T-helper 1 cell treated with Interleukin-12 subunit alpha and Interleukin-12 subunit beta and Interleukin-4 antibody, amounts not matched to agents 30 ng/mL and 1 ng/mL, for 36 hours (primary cell): Measurements from ENCODE around the gene APOL5. TPM values are rescaled to one million over a fixed set of nuclear protein-coding genes. Genes with fewer than 3 reads are reported as not detected.

ENCODE experiments used
- intact Hi-C: fragments of 100-400 bp; cut with micrococcal nuclease; formaldehyde crosslinking; loops from one replicate; pipeline ENCODE4 v1.15.1; 2024
- total RNA-seq: library from RNA; stranded (reverse); gene quantifications from 2 replicates; pipeline ENCODE4 v1.2.3, GENCODE V29; 2022

Gene APOL5
- total RNA-seq, 1 donor from 2014 or later = not detected

DNA sequence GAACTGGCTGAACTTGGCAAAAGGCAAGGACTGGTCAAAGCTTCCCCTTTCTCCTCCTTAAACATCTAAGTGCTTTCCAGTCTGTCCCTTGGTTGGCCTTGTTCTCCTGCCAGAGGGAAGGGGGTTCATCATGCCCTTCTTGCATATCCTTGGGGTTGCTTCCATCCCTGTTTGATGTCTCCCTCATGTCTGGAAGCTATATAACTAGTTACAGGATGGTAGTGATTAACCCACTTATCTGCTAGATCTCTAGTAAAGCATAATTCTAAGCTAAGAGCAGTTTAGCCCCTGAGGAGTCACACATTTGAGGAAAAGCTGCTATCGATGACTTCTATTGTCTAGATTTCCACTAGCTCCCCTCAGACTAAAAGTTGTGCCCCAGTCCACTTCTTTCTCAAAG, 22.9 kb downstream of the APOL5 start:
- intact Hi-C loops = no loop called here

DNA sequence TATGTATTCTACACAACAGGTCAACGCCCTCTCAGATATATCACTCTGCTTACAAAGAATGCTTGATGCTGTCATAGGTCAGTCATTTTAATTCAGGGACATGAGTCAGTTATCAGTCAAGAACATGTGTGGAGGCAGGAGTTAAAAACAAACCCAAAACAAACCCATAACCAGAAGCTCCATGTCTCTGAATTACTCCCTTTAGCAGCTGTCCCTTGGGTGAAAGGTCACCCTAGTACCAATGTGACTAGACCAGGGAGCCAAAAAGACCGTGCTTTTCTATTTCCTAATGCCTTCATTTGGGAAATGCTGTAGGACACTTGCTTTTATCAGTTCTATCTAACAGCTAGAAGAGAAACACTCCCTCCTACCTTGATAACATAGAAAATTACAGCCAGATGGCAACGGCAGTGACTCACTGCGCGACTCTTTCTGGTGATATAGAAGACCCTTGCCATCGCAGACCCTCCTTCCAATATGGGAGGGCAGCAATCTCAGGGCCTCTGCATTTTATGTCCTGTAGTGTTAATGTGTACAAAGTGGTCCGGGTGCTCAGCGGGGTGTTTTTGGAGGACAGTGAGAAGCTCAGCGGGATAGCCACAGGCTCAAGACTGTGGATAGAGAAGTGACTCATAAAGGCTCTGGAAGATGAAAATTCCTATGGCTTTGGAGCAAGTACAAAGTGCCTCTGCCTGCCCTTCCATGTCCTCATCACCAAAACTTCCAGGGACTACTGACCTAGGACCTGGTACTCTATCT, 24.8 kb downstream of the APOL5 start:
- intact Hi-C loops = no loop called here

DNA sequence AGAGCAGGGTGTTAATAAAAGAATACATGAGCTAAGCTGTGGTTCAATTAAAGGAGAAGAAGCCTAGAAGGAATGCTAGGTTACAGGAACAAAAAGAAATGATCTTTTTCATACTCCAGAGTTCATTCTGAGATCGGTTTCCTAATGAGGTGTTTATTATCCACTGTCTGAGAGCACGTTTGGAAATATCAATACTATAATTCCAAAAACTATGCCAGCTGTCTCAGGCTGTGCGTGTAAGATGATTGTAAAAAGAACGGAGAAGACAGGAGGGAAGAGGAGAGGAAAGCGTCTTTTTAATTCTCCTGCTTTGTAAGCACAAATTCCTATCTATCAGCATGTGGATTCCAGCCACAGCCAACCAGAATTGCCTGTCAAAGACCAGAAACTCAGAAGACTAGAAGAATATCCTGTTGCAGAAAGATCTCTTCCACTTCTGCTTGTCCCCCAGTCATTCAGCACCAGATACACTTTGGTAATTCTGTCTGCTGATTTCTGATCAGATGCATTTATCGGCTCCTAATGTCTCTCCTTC, 25.7 kb downstream of the APOL5 start:
- intact Hi-C loops = no loop called here

DNA sequence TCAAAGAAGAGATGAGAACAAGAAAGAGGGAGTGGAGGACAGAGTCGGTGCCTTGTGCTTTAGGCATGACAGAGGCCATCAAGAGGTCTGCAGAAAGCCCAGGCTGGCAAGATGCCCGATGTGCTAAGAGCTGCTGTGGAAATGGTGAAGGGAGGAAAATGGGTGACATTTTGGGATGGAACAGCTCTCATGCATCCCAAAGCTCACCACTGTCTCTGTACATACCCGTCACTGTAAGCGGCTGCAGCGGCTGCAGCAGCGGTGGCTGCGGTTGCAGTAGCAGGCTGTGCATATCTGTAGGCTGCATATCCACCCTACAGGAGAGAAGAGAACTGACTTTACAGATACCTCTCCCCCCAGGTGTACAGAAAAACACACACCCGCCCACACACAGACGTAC, 28.6 kb downstream of the APOL5 start:
- intact Hi-C loops = no loop called here

DNA sequence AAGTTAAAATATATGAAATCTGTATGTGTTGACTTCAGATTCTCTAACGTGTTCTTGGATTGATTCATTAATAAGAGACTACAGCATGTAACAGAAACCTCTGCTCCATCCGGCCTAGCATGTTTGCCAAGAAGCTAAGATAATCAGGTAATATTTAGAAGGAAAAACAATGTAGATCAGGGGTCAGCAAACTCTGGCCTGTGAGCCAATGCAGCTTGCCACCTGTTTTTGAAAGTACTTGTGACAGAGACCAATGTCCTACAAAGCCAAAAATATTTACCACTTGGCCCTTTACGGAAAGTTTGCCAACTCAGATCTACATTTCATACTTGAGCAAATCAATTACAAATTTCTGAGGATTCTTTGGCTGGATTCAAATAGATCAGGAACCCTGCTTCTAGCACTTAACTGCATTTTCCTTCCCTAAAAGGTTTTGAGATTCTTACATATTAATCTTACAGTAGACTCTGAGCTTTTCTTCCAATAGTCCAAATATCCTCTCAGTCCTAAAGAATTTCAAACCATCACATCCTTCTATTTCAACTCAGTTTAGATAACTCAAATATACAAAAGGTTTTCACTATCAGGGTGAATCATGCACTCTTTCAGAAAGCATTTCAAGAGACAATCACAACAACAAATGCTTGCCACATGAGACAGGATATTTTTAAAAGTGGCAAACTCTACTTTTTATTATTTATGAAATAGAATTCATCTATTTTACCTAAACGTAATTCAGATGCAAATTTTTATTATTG, 29.5 kb downstream of the APOL5 start:
- intact Hi-C loops = no loop called here

DNA sequence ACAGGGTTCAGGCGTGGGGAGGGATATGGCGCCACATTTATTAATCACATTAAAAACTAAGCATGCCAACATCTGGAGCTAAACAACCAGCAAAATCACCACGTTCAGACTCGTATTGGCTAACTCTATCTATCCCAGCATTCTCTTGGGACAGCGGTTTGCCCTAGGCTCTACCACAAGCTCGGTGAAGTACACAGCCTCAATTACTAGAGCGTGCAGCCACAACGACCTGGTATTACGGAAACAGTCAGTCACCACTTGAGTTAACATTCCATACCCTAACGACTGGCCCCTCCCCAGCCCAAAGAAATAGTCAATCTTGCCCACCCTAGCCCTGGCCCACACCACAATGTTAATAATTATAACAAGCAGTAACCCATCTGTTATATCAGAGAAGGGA, 32.1 kb downstream of the APOL5 start:
- intact Hi-C loops = no loop called here

DNA sequence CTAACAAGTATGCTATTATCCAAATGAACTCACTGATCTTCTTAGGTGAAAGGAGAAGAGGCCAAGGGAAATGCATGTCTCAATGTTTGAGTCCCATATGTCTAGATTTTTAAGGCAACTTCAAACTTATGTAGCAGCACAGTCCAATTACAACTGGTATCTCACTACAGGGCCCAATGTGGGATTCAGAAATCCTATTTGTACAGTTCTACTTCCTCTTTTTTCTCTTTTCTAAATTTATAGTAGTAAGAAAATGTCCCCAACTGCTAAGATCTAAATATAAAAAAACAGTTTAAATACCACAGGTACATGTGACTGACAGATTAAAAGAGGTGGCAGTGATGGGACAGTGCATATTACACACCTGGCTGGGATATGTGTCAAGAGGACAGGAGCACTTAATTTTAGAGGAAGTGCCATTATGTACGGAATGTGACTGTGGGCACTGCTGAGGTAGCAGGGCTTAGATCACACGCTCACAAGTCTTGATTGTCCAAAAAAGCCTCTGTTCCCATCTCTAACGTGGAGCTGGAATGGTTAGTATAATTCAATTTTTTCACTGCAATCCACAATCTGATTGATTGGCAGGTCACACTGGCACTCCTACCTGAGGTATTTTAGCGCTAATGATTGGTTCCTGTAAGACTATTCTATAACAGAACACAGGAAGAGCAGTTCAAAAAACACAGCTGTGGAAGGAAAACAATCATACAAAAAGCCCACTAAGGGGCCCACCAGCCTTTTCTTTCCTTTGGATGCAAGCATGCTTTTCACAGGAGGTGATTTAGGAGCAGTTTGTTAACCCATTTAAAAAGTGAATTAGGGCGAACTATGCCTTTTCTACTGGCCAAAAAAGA, 34.6 kb downstream of the APOL5 start:
- intact Hi-C loops = no loop called here

DNA sequence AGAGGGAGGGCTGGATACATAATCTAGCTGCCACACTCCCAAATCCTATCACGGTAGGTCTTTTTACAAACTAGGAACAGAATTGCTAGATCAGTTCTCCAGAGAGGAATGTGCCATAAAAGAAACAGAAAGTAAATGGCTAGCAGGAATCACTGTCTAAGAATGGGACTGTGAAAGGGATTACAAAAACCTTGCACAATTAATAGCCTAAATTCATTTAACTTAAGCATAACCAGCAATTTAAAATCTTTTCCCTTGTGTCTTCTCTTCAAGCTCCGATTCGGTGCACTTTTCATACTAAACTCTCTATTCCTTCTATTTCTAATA, 35.2 kb downstream of the APOL5 start:
- intact Hi-C loops = no loop called here

DNA sequence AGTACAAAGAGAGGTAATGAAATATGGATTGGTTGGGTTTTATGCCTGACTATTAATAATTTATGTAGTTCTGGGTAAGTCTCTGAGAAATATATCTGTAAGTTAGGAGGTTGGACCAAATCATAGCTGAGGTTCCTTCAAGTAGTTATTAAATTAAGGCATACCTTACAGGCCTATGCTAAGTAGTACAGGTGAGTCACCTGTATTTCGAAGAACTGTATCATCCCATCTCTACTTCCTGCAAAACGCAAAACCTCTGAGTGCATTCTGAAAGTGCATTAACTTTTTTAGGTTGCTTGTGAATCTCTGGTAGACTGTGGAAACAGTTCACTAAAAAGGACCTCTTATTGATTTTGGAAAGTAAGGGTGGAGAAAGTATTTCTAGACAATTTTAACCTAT, 37.1 kb downstream of the APOL5 start:
- intact Hi-C loops = no loop called here

DNA sequence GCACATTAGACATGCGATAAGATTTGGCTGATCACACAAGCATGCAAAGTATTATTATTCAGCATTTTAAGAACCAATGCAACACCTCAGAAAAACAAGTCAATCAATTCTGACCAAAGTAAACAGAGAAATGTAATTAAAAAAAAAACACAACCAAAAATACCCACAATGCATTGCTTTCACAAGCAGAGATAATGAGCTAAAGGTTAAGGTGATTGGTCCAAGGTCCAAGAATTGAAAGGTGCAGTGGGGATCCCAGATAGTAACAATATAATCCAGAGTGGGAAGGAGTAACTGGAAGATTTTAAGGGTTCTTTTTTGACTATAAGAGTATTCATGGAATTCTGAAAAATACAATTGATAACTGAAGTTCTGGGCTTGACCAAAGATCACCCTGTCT, 39.0 kb downstream of the APOL5 start:
- intact Hi-C loops = no loop called here

DNA sequence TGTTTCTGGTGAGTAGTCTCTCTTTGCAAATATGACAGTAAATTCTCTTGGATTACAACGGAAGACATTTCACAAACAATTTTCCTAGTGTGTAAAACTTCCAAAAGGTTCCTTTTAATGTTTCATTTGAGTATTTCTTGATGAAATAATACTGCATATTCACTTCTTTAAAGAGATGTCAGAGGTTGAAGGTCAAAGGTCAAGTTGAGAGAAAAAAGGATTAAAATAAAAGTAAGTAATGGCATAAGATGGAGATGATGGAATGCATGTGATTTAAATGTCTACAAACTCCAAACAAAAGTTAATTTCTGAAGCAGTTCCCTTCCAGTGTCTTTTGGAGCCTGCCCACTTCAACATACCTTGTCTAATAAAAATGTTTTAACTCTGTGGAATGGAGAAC, 40.7 kb downstream of the APOL5 start:
- intact Hi-C loops = no loop called here

DNA sequence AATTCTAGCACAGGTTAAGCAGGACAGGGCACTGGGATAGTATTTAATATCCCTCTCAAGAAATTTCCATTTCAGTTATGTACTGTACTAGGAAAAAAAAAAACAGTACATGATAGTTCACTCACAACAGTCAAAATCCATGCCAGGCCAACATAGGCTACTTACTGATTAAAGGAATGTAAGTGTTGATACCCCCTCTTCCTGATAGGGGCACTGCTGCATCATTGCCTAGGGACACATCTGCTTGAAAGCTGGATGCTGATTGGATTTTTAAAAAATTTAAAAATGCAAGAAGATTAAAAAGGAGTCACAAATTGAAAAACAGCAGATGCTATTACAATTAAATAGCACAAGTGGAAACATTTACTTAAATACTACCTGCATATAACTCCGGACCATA, 43.4 kb downstream of the APOL5 start:
- intact Hi-C loops = no loop called here

DNA sequence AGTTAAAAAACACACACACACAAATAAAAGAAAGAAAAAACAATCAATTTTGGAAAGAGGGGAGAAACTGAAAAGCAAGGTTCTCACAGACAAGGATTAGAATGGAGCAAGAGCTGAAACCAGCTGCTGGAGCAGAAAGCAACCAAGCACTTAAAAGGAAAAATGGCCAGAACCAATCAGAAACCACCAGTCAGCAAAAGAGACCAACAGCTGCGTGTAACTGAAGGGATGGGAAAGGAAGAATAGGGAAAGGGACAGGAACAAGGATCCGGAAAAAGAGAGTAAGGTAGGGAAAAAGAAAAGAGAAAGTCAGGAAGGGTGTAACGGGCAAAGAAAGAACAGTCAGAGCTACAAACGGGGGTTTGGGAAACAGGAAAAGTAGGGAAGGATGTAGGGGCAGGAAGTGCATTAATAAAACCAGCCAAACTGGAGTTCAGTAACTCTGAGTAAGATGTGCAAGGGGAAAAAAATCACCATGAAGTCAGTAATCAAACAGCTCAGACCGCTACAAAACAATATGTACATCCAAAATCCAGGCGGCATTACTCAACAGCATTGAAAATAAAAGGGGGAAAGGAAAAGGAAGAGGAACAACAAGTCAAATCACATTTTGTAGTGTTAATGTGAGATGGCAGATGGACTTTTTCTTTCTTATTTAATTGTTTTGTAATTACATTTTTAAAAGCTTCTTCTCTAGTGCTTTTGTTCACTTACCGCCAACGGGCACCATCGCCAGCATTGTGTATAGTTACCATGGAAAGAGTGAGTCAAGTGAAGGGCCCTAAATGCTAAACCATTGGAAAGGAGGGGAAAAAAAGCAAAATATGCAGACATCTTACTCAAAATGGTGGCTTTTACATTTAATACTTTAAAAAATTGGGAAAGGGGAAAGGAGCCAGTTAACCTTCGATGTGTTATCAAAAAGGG, 49.2 kb downstream of the APOL5 start:
- intact Hi-C loops = no loop called here

DNA sequence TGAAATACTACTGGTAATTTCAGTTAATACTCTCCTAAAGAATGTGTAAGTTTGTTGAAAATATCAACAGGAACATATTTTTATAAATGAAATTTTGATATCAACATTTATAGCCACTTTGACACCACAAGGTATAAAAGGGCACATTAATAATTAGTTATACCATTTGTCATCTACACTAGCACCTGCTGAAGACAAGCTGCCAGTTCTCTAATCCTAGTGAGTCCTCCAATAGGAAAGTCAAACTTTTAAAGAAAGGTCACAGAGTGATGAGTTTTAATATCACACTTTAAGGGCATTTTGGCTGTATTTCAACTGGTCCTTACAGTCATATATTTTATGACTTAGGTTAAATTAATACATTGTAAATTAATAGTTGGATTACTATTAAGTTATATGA, 52.3 kb downstream of the APOL5 start:
- intact Hi-C loops = no loop called here

DNA sequence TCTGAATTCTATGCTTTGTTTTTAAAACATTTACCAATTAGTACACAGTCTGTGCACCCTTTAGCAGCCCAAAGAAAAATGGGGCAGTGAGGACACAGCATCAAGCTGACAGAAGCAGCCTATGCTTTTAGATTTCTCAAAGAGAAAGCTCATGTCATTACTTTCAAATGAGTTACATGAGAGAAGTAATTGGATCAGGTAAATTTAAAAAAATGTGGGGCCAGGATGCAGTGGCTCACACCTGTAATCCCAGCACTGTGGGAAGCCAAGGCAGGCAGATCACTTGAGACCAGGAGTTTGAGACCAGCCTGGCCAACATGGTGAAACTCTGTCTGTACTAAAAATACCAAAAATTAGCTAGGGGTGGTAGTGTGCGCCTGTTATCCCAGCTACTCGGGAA, 57.7 kb downstream of the APOL5 start:
- intact Hi-C loops = no loop called here

DNA sequence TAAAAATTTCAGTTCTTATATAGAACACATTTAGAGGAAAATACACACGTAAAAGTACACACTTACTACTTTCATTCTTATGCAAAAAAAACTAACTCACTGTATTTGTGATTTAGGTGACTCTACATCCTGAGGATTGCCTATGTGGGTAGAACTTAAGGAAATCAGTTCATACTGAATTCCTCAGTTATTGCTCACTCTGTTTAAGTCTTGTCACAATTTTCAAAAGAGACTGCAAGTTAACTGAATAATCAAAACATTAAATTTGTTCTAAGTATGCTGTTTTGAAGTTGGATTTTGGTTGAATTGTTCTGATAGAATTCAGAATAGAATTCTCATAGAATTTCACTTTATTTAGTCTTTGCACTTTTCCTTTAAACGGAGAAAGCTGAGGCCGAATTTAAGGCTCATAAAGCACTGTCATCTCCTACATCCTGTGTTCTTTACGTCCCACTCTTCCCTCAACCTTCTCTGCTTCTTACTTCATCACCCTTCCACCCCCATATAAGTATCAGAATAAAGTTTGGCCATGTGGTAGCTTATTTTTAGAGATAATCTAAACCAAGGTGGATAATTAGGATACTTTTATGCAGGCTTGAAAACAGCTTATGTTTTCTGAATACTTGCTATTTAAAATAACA, 59.8 kb downstream of the APOL5 start:
- intact Hi-C loops = no loop called here
